GM18870 (cell line): ENCODE measurements around the gene RREB1.

Source experiments
- ATAC-seq: cut with Tn5 transposase; IDR thresholded peaks from one replicate; pipeline ENCODE4 v1.9.1; 2021; ENCODE audit warnings: moderate library complexity; ENCODE audit not compliant: unreplicated experiment

RREB1 gene

GRCh38 chr6:7193122-7193521 is 85.4 kb downstream of the RREB1 start:
- ATAC-seq, result no peak

- ATAC-seq, result no peak
Measured at GRCh38 chr6:7194657-7195056, 86.9 kb downstream of the RREB1 start.

GRCh38 chr6:7195339-7196018 is 87.7 kb downstream of the RREB1 start:
- no peak for ATAC-seq

- no peak for ATAC-seq
Measured at GRCh38 chr6:7196019-7196402, 88.2 kb downstream of the RREB1 start.

- ATAC-seq, result no peak
Measured at GRCh38 chr6:7196685-7197283, 89.0 kb downstream of the RREB1 start.

- no peak for ATAC-seq
Measured at GRCh38 chr6:7197747-7198146, 90.0 kb downstream of the RREB1 start.

- ATAC-seq, result no peak
Measured at GRCh38 chr6:7198833-7199800, 91.4 kb downstream of the RREB1 start.

- ATAC-seq, result no peak
Measured at GRCh38 chr6:7200598-7201443, 93.1 kb downstream of the RREB1 start.

- ATAC-seq, result no peak
Measured at GRCh38 chr6:7201444-7201731, 93.6 kb downstream of the RREB1 start.

GRCh38 chr6:7201732-7202541 is 94.2 kb downstream of the RREB1 start:
- ATAC-seq, result peak; percentile 93

- ATAC-seq, result no peak
Measured at GRCh38 chr6:7202950-7203349, 95.2 kb downstream of the RREB1 start.

- ATAC-seq, result no peak
Measured at GRCh38 chr6:7203939-7204338, 96.2 kb downstream of the RREB1 start.

- no peak for ATAC-seq
Measured at GRCh38 chr6:7204726-7205125, 97.0 kb downstream of the RREB1 start.

- no peak for ATAC-seq
Measured at GRCh38 chr6:7207720-7208119, 100.0 kb downstream of the RREB1 start.

- ATAC-seq, result no peak
Measured at GRCh38 chr6:7213416-7213815, 105.7 kb downstream of the RREB1 start.

GRCh38 chr6:7214468-7214867 is 106.7 kb downstream of the RREB1 start:
- no peak for ATAC-seq

- no peak for ATAC-seq
Measured at GRCh38 chr6:7215131-7215530, 107.4 kb downstream of the RREB1 start.

GRCh38 chr6:7215798-7216231 is 108.1 kb downstream of the RREB1 start:
- ATAC-seq, result peak; percentile 55

- ATAC-seq, result no peak
Measured at GRCh38 chr6:7216941-7217621, 109.3 kb downstream of the RREB1 start.
